GM19324 (cell line): Measurements from ENCODE around the gene KRTAP4-12.
"Not testable (repeated sequence)": the region's sequence is repeated elsewhere in the genome, so short reads cannot be mapped to it uniquely, and the experiment has no call there.

Source experiments
- ATAC-seq: cut with Tn5 transposase; IDR thresholded peaks from one replicate; pipeline ENCODE4 v1.9.1; 2021; ENCODE audit warnings: mild to moderate bottlenecking, moderate library complexity; ENCODE audit not compliant: unreplicated experiment, low FRiP score

KRTAP4-12 gene

DNA sequence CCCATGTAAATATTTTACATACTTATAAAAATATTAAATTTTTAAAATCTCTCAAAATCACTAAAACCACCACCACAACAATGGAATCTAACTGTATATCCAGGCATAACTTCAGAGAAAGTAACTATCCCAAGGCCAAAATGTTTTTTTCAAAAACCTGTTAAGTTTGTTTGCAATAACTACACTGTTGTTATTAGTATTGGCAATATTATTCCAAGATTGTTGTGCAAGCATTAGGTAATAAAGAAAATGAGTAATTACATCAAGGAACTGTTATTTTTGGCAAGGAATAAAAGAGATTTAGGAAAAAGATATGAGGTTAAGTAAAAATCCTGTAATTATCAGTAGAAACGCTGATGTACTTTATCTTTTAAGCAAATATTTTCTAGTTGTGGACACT lies 3.4 kb upstream of the KRTAP4-12 start:
- no peak for ATAC-seq

- ATAC-seq: no peak
Measured at GRCh38 chr17:41126412-41126811, 2.4 kb upstream of the KRTAP4-12 start.

GRCh38 chr17:41125064-41125463 lies 1.1 kb upstream of the KRTAP4-12 start:
- ATAC-seq: no peak

- ATAC-seq: not testable (repeated sequence)
Measured at GRCh38 chr17:41123292-41123990, 541 bp downstream of the KRTAP4-12 start.

- ATAC-seq: no peak
Measured at GRCh38 chr17:41121742-41122141, 2.2 kb downstream of the KRTAP4-12 start.

- ATAC-seq: not testable (repeated sequence)
Measured at GRCh38 chr17:41119696-41120690, 4.0 kb downstream of the KRTAP4-12 start.

DNA sequence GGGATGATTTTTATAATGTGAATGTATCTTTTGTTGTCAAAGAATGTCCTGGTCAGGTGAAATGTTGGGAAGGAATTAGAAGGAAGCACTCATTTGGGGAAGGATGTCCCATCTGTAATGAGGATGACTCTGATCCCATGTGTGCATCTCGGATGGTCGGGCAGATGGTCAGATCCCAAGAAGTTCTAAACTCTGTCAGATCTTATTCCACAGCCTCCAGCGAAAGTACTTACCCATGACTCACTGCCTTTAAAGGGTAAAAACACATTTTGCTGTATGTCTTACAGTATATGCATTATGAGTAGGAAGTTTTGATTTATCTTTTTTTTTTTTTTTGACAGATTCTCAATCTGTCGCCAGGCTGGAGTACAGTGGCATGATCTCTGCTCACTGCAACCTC lies 5.3 kb downstream of the KRTAP4-12 start:
- ATAC-seq: no peak

DNA sequence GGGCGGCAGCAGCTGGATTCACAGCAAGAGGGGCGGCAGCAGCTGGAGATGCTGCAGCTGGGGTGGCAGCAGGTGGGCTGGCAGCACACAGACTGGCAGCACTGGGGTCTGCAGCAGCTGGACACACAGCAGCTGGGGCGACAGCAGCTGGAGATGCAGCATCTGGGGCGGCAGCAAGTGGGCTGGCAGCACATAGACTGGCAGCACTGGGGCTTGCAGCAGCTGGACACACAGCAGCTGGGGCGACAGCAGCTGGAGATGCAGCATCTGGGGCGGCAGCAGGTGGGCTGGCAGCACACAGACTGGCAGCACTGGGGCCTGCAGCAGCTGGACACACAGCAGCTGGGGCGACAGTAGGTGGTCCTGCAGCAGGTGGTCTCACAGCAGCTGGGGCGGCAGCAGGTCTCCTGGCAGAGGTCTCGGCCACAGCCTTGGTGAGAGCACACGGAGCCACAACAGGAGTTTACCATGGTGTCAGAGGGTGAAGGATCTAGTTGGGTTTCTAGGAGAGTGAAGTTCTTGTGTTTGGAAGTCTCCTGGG lies 6.1 kb downstream of the KRTAP4-12 start, which contains the start of gene KRTAP4-11:
Gene KRTAP4-11, minus strand, starts transcription at position 528 of the 541 bp plus-strand sequence. Its CDS starts 58 bp downstream, at position 470.
- not testable (repeated sequence) for ATAC-seq

DNA sequence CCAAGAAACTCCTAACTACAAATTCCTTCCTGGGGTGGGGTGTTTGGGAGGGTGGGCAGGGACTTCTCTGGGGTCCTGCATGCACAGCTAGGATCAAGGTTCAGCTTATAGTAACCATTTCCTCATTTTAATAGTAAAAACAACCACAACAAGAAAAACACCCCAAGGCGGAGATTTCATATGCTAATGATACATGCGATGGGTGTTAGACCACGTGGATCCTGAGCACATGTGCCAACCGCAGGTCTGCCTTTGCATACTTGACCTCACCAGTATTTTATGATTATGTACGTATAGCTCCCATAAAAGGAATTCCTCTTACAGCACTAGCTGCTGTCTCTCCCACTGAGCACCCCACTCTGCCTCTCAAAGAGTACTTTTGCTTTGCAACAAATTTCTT lies 7.7 kb downstream of the KRTAP4-12 start:
- ATAC-seq: no peak

DNA sequence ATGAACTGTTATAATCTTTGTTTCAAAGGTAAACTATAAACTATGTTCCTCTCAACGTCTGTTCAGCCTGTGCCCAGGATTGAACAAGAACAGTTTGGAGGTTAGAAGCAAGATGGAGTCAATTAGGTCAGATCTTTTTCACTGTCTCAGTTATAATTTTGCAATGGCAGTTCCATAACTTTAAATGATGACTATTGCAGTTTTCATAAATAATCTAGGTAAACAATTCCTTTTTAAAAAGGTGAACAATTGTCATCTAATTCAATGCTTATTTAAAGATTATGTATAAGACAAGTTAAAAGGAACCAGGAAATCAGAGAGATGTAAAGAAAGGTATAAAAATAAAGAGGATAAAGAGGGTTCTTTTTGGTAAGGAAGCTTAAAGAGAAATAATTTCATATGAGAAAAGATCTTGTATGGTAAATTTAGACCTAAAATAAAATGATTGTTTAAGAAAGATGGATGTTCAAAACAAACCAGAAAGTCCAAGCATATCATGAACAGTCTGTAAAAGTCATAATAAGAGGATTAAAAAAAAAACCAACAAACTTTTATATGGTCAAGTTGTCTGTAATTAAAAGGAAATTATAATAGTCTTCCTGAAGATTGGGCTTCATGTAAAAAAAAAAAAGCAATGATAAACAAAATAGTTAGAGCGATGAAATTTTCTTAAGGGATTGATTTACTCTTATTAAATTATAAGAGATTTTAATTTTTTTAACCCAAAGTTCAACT lies 12.7 kb downstream of the KRTAP4-12 start:
- no peak for ATAC-seq

- not testable (repeated sequence) for ATAC-seq
Measured at GRCh38 chr17:41108728-41109386, 15.1 kb downstream of the KRTAP4-12 start.

- no peak for ATAC-seq
Measured at GRCh38 chr17:41107941-41108450, 16.0 kb downstream of the KRTAP4-12 start.

DNA sequence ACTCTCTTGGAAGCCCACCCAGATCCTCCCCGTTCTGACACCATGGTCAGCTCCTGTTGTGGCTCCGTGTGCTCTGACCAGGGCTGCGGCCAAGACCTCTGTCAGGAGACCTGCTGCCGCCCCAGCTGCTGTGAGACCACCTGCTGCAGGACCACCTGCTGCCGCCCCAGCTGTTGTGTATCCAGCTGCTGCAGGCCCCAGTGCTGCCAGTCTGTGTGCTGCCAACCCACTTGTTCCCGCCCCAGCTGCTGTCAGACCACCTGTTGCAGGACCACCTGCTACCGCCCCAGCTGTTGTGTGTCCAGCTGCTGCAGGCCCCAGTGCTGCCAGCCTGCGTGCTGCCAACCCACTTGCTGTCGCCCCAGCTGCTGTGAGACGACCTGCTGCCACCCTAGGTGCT lies 18.6 kb downstream of the KRTAP4-12 start, which contains the start of gene KRTAP4-9:
Gene KRTAP4-9, plus strand, starts transcription at position 43 of the 400 bp plus-strand sequence. Its CDS starts 0 bp downstream, at position 43.
- ATAC-seq: not testable (repeated sequence)

GRCh38 chr17:41104386-41105038 lies 19.5 kb downstream of the KRTAP4-12 start:
- not testable (repeated sequence) for ATAC-seq

GRCh38 chr17:41103896-41104295 lies 20.1 kb downstream of the KRTAP4-12 start:
- no peak for ATAC-seq

- no peak for ATAC-seq
Measured at GRCh38 chr17:41101586-41102259, 22.3 kb downstream of the KRTAP4-12 start, which contains the start of gene KRTAP4-16. Gene KRTAP4-16 (minus strand): TSS chr17:41102209. CDS start chr17:41102209, 0 bp downstream.

DNA sequence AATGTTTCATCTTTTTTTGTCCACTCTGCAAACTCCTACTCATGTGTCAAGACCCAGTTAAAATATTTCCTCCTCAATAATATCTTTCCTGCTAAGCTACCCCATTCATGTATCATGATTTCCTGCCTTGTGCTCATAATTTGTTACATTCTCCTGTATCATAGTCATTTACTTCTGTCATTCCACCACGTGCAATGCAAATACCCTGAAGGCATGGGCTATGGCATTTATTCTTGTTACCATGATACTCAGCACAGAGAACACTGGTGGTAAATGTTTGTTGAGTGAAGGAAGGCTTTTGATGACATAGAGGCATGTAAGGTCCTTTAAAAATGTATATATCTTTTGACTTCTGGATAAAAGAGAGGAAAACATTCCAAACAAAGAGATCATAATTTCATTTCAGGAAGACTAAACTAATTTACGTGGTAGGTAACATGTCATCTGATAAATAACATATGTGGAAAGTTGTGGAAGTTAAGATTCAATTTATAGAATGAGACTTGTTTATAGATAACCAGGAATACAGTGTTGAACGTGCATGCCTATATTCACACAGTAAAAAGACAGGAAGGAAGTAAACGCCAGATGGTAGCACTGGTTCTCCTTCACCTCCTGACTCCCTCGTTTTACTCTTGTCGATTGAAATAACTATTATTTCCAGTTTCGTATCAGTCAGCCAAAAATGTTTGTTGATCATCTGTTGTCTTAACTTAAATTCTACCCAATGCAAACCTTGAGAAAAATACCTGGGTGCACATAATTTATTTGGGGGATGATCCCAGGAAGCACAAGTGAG lies 24.1 kb downstream of the KRTAP4-12 start:
- not testable (repeated sequence) for ATAC-seq
